Uterus (tissue), 2 donors: Measurements from ENCODE around the gene CAMSAP3.

Experiments used
- CTCF ChIP-seq, 4 experiments: fragments of 200-600 bp in 2 of 4; fragments of 450-650 bp in 2 of 4; sonication (generic) in 2 of 4; IDR thresholded peaks; one replicate each; pipeline ENCODE4 v1.5.1; 2016 to 2019; ENCODE audit warnings: antibody characterized with exemption in 4 of 4, mild to moderate bottlenecking in 2 of 4, moderate library complexity in 1 of 4
- POLR2A ChIP-seq, 2 donors: fragments of 450-650 bp; IDR thresholded peaks; one replicate each; pipeline ENCODE4 v1.6.1; 2016; ENCODE audit warnings: antibody characterized with exemption in 2 of 2, mild to moderate bottlenecking in 1 of 2, moderate library complexity in 1 of 2

- no peak for TF ChIP-seq CTCF (IDR thresholded peaks at IDR 0.05)
- no peak for TF ChIP-seq POLR2A (IDR thresholded peaks at IDR 0.05)
These were observed at the start of gene CAMSAP3 for GRCh38 chr19:7595466-7596133.
